NCI-H1048 (cell line): ENCODE data around the gene TSPEAR.

ENCODE experiments used
- DNase-seq: peaks from one replicate; lab custom pipeline; 2025; lab: John Stamatoyannopoulos, UW

Gene TSPEAR

GRCh38 chr21:44515359-44516165 lies 195.8 kb downstream of the TSPEAR start:
- no peak for DNase-seq

- DNase-seq, result no peak
These were observed 196.5 kb downstream of the TSPEAR start for GRCh38 chr21:44514746-44515358.

- no peak for DNase-seq
These were observed 197.2 kb downstream of the TSPEAR start for GRCh38 chr21:44514218-44514520.

GRCh38 chr21:44513389-44514217 lies 197.8 kb downstream of the TSPEAR start:
- DNase-seq, result no peak

GRCh38 chr21:44512496-44513388 lies 198.6 kb downstream of the TSPEAR start:
- DNase-seq, result no peak

- DNase-seq, result no peak
These were observed 199.5 kb downstream of the TSPEAR start for GRCh38 chr21:44511938-44512275.

- no peak for DNase-seq
These were observed 200.0 kb downstream of the TSPEAR start for GRCh38 chr21:44511219-44511937.

GRCh38 chr21:44510508-44511218 lies 200.7 kb downstream of the TSPEAR start:
- peak; percentile 64 for DNase-seq

- DNase-seq, result no peak
These were observed 201.3 kb downstream of the TSPEAR start for GRCh38 chr21:44510109-44510507.

- DNase-seq, result no peak
These were observed 201.8 kb downstream of the TSPEAR start for GRCh38 chr21:44509539-44509938.

- DNase-seq, result no peak
These were observed 202.5 kb downstream of the TSPEAR start for GRCh38 chr21:44508711-44509445.

- no peak for DNase-seq
These were observed 203.0 kb downstream of the TSPEAR start for GRCh38 chr21:44508426-44508710.

GRCh38 chr21:44507673-44508425 lies 203.5 kb downstream of the TSPEAR start:
- DNase-seq, result no peak

- DNase-seq, result no peak
These were observed 204.8 kb downstream of the TSPEAR start for GRCh38 chr21:44506279-44507255.

- DNase-seq, result no peak
These were observed 205.6 kb downstream of the TSPEAR start for GRCh38 chr21:44505673-44506278.

GRCh38 chr21:44503901-44504399 lies 207.4 kb downstream of the TSPEAR start:
- DNase-seq, result no peak
